Lung (tissue), 12 donors: ENCODE measurements around the gene FOXP1. TPM values are rescaled to one million over a fixed set of nuclear protein-coding genes. Genes with fewer than 3 reads are reported as not detected.

Source experiments
- ATAC-seq: fragments of 200-7000 bp; cut with Tn5 transposase; one replicate; pipeline ENCODE4 v1.9.1; 2020; ENCODE audit warnings: moderate number of reproducible peaks; ENCODE audit not compliant: insufficient read depth, low FRiP score
- DNase-seq, 3 donors: peaks; one replicate each; pipeline ENCODE4 v3.0.0-alpha.2; 2013 to 2017
- H3K27ac ChIP-seq, 2 donors: one replicate each; pipeline ENCODE4 v1.5.1; 2013; ENCODE audit warnings: mild to moderate bottlenecking in 2 of 2, moderate library complexity in 2 of 2, control low read depth in 1 of 2, inconsistent platforms in 1 of 2, low read depth in 1 of 2, low read length in 1 of 2
- H3K27me3 ChIP-seq, 3 donors: one replicate each; pipeline ENCODE4 v1.5.1; 2013; ENCODE audit warnings: low read length in 2 of 3; ENCODE audit not compliant: control insufficient read depth in 3 of 3, insufficient read depth in 3 of 3
- H3K36me3 ChIP-seq, 4 donors: one replicate each; pipeline ENCODE4 v1.5.1; 2013; ENCODE audit warnings: low read length in 4 of 4, mild to moderate bottlenecking in 1 of 4, moderate library complexity in 1 of 4; ENCODE audit not compliant: control insufficient read depth in 4 of 4, insufficient read depth in 4 of 4
- H3K4me1 ChIP-seq, 5 donors: one replicate each; pipeline ENCODE4 v1.5.1; 2013; ENCODE audit warnings: low read length in 5 of 5, mild to moderate bottlenecking in 2 of 5, moderate library complexity in 1 of 5; ENCODE audit not compliant: control insufficient read depth in 5 of 5, insufficient read depth in 5 of 5
- H3K4me3 ChIP-seq: one replicate; pipeline ENCODE4 v1.5.1; 2013; ENCODE audit warnings: mild to moderate bottlenecking, control low read depth, moderate library complexity
- H3K9ac ChIP-seq, 2 donors: one replicate each; pipeline ENCODE4 v1.5.1; 2013; ENCODE audit warnings: low read length in 2 of 2, control low read depth in 1 of 2; ENCODE audit not compliant: insufficient read depth in 1 of 2
- H3K9me3 ChIP-seq, 4 donors: one replicate each; pipeline ENCODE4 v1.5.1; 2013; ENCODE audit warnings: low read length in 3 of 4, mild to moderate bottlenecking in 1 of 4, moderate library complexity in 1 of 4; ENCODE audit not compliant: control insufficient read depth in 4 of 4, insufficient read depth in 3 of 4
- CTCF ChIP-seq: IDR thresholded peaks from 2 replicates; pipeline ENCODE4 v1.5.1; 2012; ENCODE audit warnings: mild to moderate bottlenecking; ENCODE audit errors: control extremely low read depth, extremely low read depth
- whole genome bisulfite sequencing, 2 donors: extraction: QIAGEN DNeasy Blood & Tissue Kit; methylation state at CpG; one replicate each; pipeline ENCODE4 v1.1.7; 2013; 5-methylcytosine and 5-hydroxymethylcytosine counted together
- polyA plus RNA-seq, 2 donors: library from polyadenylated mRNA; stranded (reverse); fragments of 200-250 nt; gene quantifications; one replicate each; pipeline ENCODE4 v1.2.1, GENCODE V29; 2013
- total RNA-seq, 2 donors: library from RNA; depleted of rRNA in 1 of 2; stranded (reverse); fragments of >200 nt in 1 of 2; gene quantifications; one replicate each; pipeline ENCODE4 v1.2.1, GENCODE V29; 2014 to 2021
- donor health status: control.
- donor health status: control.
- donor health status: Bipolar disorder and iron deficiency.
- donor health status: healthy.
- donor health status: DM: yes; HTN: yes; CAD: no.

Gene FOXP1
- total and polyA plus RNA-seq, 4 donors = 13.8 to 287 (median 73.9) TPM

- Histone ChIP-seq H3K27ac (no peak overlapping the region), H3K9ac (no peak overlapping the region), H3K4me1 (peaks cover 0 to 12% (median 0%) of the 10 kb centered on the region in 5 donors), H3K9me3 (no peaks in the 10 kb centered on the region), H3K36me3 (no peaks in the 10 kb centered on the region), H3K27me3 (no peaks in the 10 kb centered on the region), H3K4me3 (no peak overlapping the region)
- TF ChIP-seq CTCF = no peak
- no peak for ATAC-seq
- no peak for DNase-seq
- WGBS, 2 donors = 87 to 91% methylated on average over 5 of the region's 5 CpGs
Measured at GRCh38 chr3:71082833-71083232, 500.7 kb downstream of the FOXP1 start.

- H3K4me3 ChIP-seq = no peak overlapping the region
- H3K27ac ChIP-seq = no peak overlapping the region
- no peak for DNase-seq
- 86 to 91% methylated on average over 4 of the region's 4 CpGs for WGBS, 2 donors
- no peak overlapping the region for H3K9ac ChIP-seq
- peaks cover 0 to 13% (median 2%) of the 10 kb centered on the region in 5 donors for H3K4me1 ChIP-seq
- no peak for TF ChIP-seq CTCF
- no peak for ATAC-seq
- H3K27me3 ChIP-seq = no peaks in the 10 kb centered on the region
- H3K9me3 ChIP-seq = no peaks in the 10 kb centered on the region
- H3K36me3 ChIP-seq = no peaks in the 10 kb centered on the region
Measured at GRCh38 chr3:71080517-71081083, 502.9 kb downstream of the FOXP1 start.

- ATAC-seq = no peak
- 79 to 80% methylated on average over 8 of the region's 8 CpGs for WGBS, 2 donors
- DNase-seq = no peak
- H3K27ac ChIP-seq = no peak overlapping the region
- H3K36me3 ChIP-seq = no peaks in the 10 kb centered on the region
- H3K9me3 ChIP-seq = no peaks in the 10 kb centered on the region
- TF ChIP-seq CTCF = no peak
- no peak overlapping the region for H3K4me3 ChIP-seq
- peaks cover 0 to 13% (median 2%) of the 10 kb centered on the region in 5 donors for H3K4me1 ChIP-seq
- no peak overlapping the region for H3K9ac ChIP-seq
- H3K27me3 ChIP-seq = no peaks in the 10 kb centered on the region
Measured at GRCh38 chr3:71078723-71079525, 504.6 kb downstream of the FOXP1 start.
